HCT116 (cell line): Measurements from ENCODE around the gene IPO11. TPM values are rescaled to one million over a fixed set of nuclear protein-coding genes. Genes with fewer than 3 reads are reported as not detected.

Experiments
- ATAC-seq: fragments of 200-7000 bp; cut with Tn5 transposase; 2 replicates; pipeline ENCODE4 v1.9.1; 2020; ENCODE audit warnings: mild to moderate bottlenecking, moderate library complexity
- BruUV-seq: library from RNA; stranded (reverse); fragments of 400-500 nt; replicated peaks from 2 replicates; lab custom pipeline; 2021; lab: Mats Ljungman, UMichigan
- CTCF ChIA-PET: fragments of 300-600 bp; sonication (Branson Sonifier 250); formaldehyde crosslinking; loops from one replicate; lab custom pipeline; 2021; ENCODE audit warnings: antibody characterized with exemption; lab: Charles Lee
- POLR2A ChIA-PET: fragments of 300-600, 350-600 bp; sonication (Branson Sonifier 250); formaldehyde crosslinking; loops from one replicate; lab custom pipeline; 2021; ENCODE audit warnings: antibody characterized with exemption; lab: Charles Lee
- RAD21 ChIA-PET, 2 experiments: fragments of 300-600 bp; sonication (Branson Sonifier 250); formaldehyde crosslinking; loops; one replicate each; lab custom pipeline; 2023; ENCODE audit warnings: low total read pairs in 2 of 2; ENCODE audit not compliant: uncharacterized antibody in 2 of 2, unreplicated experiment in 2 of 2, low non-redundant PET in 1 of 2; lab: Charles Lee
- DNase-seq: peaks from one replicate; pipeline ENCODE4 v3.0.0-alpha.2; 2010; ENCODE audit warnings: low read depth, low spot score
- H2AFZ ChIP-seq: fragments of 200-600 bp; shearing (Covaris generic), sonication (generic); 2 replicates; pipeline ENCODE4 v1.6.1; 2017; ENCODE audit warnings: low read depth, mixed run types, mixed read lengths, antibody characterized with exemption, low read length; ENCODE audit not compliant: poor library complexity, severe bottlenecking
- H3K27ac ChIP-seq: 2 replicates; pipeline ENCODE4 v1.5.1; 2012; ENCODE audit warnings: low read depth, low read length
- H3K27me3 ChIP-seq: fragments of 200-600 bp; sonication (generic); 2 replicates; pipeline ENCODE4 v1.6.1; 2016; ENCODE audit warnings: mixed run types, low read length, mixed read lengths; ENCODE audit not compliant: insufficient read depth
- H3K36me3 ChIP-seq, 2 experiments: fragments of 200-500 bp in 1 of 2; fragments of 200-600 bp in 1 of 2; sonication (Bioruptor generic) in 1 of 2; sonication (generic) in 1 of 2; 2 replicates each; pipeline versions ENCODE4 v1.5.1 to v1.6.1; 2014 to 2016; ENCODE audit warnings: low read length in 2 of 2, inconsistent platforms in 1 of 2, mixed read lengths in 1 of 2, mixed run types in 1 of 2; ENCODE audit not compliant: insufficient read depth in 2 of 2, control insufficient read depth in 1 of 2
- H3K4me1 ChIP-seq, 2 experiments: fragments of 200-600 bp in 1 of 2; sonication (generic) in 1 of 2; 2 replicates each; pipeline versions ENCODE4 v1.5.1 to v1.6.1; 2012 to 2017; ENCODE audit warnings: low read length in 2 of 2, inconsistent platforms in 1 of 2, mild to moderate bottlenecking in 1 of 2, mixed read lengths in 1 of 2, mixed run types in 1 of 2, moderate library complexity in 1 of 2; ENCODE audit not compliant: insufficient read depth in 2 of 2, control insufficient read depth in 1 of 2
- H3K4me2 ChIP-seq: fragments of 200-600 bp; sonication (generic); 2 replicates; pipeline ENCODE4 v1.6.1; 2017; ENCODE audit warnings: mixed run types, low read length, mixed read lengths
- H3K4me3 ChIP-seq, 2 experiments: fragments of 200-600 bp in 1 of 2; sonication (generic) in 1 of 2; replicated peaks in 1 of 2; 2 replicates each; pipeline ENCODE4 v1.5.1; 2011 to 2016; ENCODE audit warnings: low read length in 2 of 2, control low read depth in 1 of 2, low read depth in 1 of 2, mild to moderate bottlenecking in 1 of 2, mixed read lengths in 1 of 2, mixed run types in 1 of 2
- H3K79me2 ChIP-seq: fragments of 200-600 bp; sonication (generic); 2 replicates; pipeline ENCODE4 v1.6.1; 2017; ENCODE audit warnings: mild to moderate bottlenecking, mixed run types, low read length, moderate library complexity, mixed read lengths; ENCODE audit not compliant: insufficient read depth
- H3K9ac ChIP-seq: fragments of 200-600 bp; sonication (generic); 2 replicates; pipeline ENCODE4 v1.6.1; 2016; ENCODE audit warnings: low read length, mixed read lengths
- H3K9me2 ChIP-seq: fragments of 200-600 bp; sonication (generic), shearing (Covaris generic); 2 replicates; pipeline ENCODE4 v1.6.1; 2017; ENCODE audit warnings: mixed run types, mild to moderate bottlenecking, moderate library complexity; ENCODE audit not compliant: insufficient read depth
- H3K9me3 ChIP-seq, 2 experiments: fragments of 200-500 bp in 1 of 2; fragments of 200-600 bp in 1 of 2; sonication (Bioruptor generic) in 1 of 2; sonication (generic) in 1 of 2; 2 replicates each; pipeline ENCODE4 v1.6.1; 2014 to 2017; ENCODE audit warnings: low read length in 2 of 2, mixed read lengths in 2 of 2, inconsistent platforms in 1 of 2, low read depth in 1 of 2, mild to moderate bottlenecking in 1 of 2, mixed run types in 1 of 2, moderate library complexity in 1 of 2; ENCODE audit not compliant: control insufficient read depth in 1 of 2, insufficient read depth in 1 of 2
- H4K20me1 ChIP-seq: fragments of 200-600 bp; sonication (generic), shearing (Covaris generic); 2 replicates; pipeline ENCODE4 v1.6.1; 2017; ENCODE audit warnings: mixed run types, mild to moderate bottlenecking, moderate library complexity; ENCODE audit not compliant: insufficient read depth
- EGR1 ChIP-seq: IDR thresholded peaks from 2 replicates; pipeline ENCODE4 v1.6.1; 2012; ENCODE audit warnings: low read depth
- ELF1 ChIP-seq: IDR thresholded peaks from 2 replicates; pipeline ENCODE4 v1.6.1; 2012; ENCODE audit warnings: low read depth, borderline replicate concordance
- FOSL1 ChIP-seq: IDR thresholded peaks from 2 replicates; pipeline ENCODE4 v1.6.1; 2012; ENCODE audit warnings: low read depth
- JUND ChIP-seq: IDR thresholded peaks from 2 replicates; pipeline ENCODE4 v1.6.1; 2012
- POLR2A ChIP-seq: IDR thresholded peaks from 2 replicates; pipeline ENCODE4 v1.7.0; 2011; ENCODE audit warnings: borderline replicate concordance; ENCODE audit not compliant: insufficient read depth, insufficient read length; ENCODE audit errors: extremely low read depth
- SIN3A ChIP-seq: IDR thresholded peaks from 2 replicates; pipeline ENCODE4 v1.6.1; 2012; ENCODE audit warnings: low read depth
- TCF7L2 ChIP-seq: IDR thresholded peaks from 2 replicates; pipeline ENCODE4 v1.7.0; 2011; ENCODE audit warnings: borderline replicate concordance, inconsistent platforms; ENCODE audit not compliant: insufficient read depth, insufficient read length; ENCODE audit errors: extremely low read depth
- intact Hi-C: fragments of 100-400 bp; cut with micrococcal nuclease; formaldehyde crosslinking; loops from 2 replicates; pipeline ENCODE4 v1.10.0; 2022
- total RNA-seq: library from RNA; stranded (reverse); gene quantifications from one replicate; pipeline ENCODE4 v1.2.1, GENCODE V29; 2021; ENCODE audit not compliant: unreplicated experiment
- TF ChIP-seq, protein P1 (sequence below), 3 experiments: fragments of 200-600 bp in 1 of 3; sonication (generic) in 1 of 3; IDR thresholded peaks in 2 of 3; conservative IDR thresholded peaks in 1 of 3; 2 replicates each; pipeline ENCODE4 v1.5.1; 2012 to 2017; ENCODE audit warnings: low read depth in 2 of 3, low read length in 2 of 3, antibody characterized with exemption in 1 of 3, borderline replicate concordance in 1 of 3, control low read depth in 1 of 3, mild to moderate bottlenecking in 1 of 3, mixed read lengths in 1 of 3, mixed run types in 1 of 3, moderate library complexity in 1 of 3; ENCODE audit not compliant: insufficient read depth in 1 of 3

Gene IPO11
- total RNA-seq, 1 experiment from 2014 or later, result 55.1 TPM

- no peak for TF ChIP-seq ELF1
Measured at GRCh38 chr5:62499756-62500155, 87.2 kb downstream of the IPO11 start (continued).

DNA sequence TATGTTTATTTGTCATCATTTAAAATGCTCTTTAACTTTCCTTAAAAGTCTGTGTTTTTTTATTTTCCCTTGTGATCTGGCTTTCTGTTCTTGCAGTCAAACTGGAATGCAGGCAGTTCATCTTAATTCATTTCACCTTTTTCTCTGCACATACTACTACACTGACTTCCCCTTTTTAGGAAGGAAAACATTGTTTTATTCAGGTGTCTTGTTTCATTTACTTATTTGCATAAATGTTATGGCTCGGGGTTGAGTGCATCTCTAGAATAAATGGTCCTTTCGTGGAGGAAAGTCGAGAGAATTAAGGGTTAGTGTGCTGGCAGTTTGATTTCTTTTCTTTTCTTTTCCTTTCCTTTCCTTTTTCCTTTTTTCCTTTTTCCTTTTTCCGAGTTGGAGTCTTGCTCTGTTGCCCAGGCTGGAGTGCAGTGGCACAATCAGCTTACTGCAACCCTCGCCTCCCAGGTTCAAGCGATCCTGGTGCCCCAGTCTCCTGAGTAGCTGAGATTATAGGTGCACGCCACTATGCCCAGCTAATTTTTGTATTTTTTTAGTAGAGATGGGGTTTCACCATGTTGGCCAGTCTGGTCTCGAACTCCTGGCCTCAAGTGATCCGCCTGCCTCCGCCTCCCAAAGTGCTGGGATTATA, 90.0 kb downstream of the IPO11 start:
- Histone ChIP-seq H3K4me1 (no peaks in the 10 kb centered on the region), H3K4me3 (no peak overlapping the region), H3K27ac (no peak overlapping the region), H3K9me2 (no peaks in the 10 kb centered on the region), H3K9me3 (no peaks in the 10 kb centered on the region), H3K79me2 (peaks cover 10% of the 10 kb centered on the region; the same call in 1 of the 2 replicates), H3K4me2 (no peak overlapping the region), H3K9ac (no peak overlapping the region), H4K20me1 (no peaks in the 10 kb centered on the region; the same call in 1 of the 2 replicates), H3K36me3 (no peaks in the 10 kb centered on the region; a peak in 1 of 4 replicates), H3K27me3 (no peaks in the 10 kb centered on the region), H2AFZ (no peak overlapping the region)
- ChIA-PET POLR2A (no interaction called here), RAD21 (no interaction called here), CTCF (no interaction called here)
- BruUV-seq, result no TSS peak
- TF ChIP-seq POLR2A, result no peak
- TF ChIP-seq, protein P1, sequence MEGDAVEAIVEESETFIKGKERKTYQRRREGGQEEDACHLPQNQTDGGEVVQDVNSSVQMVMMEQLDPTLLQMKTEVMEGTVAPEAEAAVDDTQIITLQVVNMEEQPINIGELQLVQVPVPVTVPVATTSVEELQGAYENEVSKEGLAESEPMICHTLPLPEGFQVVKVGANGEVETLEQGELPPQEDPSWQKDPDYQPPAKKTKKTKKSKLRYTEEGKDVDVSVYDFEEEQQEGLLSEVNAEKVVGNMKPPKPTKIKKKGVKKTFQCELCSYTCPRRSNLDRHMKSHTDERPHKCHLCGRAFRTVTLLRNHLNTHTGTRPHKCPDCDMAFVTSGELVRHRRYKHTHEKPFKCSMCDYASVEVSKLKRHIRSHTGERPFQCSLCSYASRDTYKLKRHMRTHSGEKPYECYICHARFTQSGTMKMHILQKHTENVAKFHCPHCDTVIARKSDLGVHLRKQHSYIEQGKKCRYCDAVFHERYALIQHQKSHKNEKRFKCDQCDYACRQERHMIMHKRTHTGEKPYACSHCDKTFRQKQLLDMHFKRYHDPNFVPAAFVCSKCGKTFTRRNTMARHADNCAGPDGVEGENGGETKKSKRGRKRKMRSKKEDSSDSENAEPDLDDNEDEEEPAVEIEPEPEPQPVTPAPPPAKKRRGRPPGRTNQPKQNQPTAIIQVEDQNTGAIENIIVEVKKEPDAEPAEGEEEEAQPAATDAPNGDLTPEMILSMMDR (IDR thresholded peaks at IDR 0.05 in 2 of 3, conservative IDR thresholded peaks at IDR 0.05 in 1 of 3; ENCODE audit: borderline replicate concordance in 1 of 3, insufficient read depth in 1 of 3, low read depth in 2 of 3, low read length in 2 of 3), result no peak
- TF ChIP-seq JUND, result no peak
- TF ChIP-seq TCF7L2, result no peak
- no peak for TF ChIP-seq FOSL1
- no peak for TF ChIP-seq EGR1
- TF ChIP-seq SIN3A, result no peak
- no peak for DNase-seq
- no peak for ATAC-seq
- intact Hi-C loops, result no loop called here
